GM18520 (cell line): ENCODE measurements around the gene SIPA1L3.
"Not testable (repeated sequence)": the region's sequence is repeated elsewhere in the genome, so short reads cannot be mapped to it uniquely, and the experiment has no call there.

Experiments used
- ATAC-seq: cut with Tn5 transposase; IDR thresholded peaks from one replicate; pipeline ENCODE4 v1.9.1; 2021; ENCODE audit not compliant: unreplicated experiment

SIPA1L3 gene

GRCh38 chr19:37907735-37908455 is 887 bp downstream of the SIPA1L3 start:
- ATAC-seq = no peak

GRCh38 chr19:37909661-37910199 is 2.7 kb downstream of the SIPA1L3 start:
- no peak for ATAC-seq

- no peak for ATAC-seq
These were observed 7.9 kb downstream of the SIPA1L3 start for GRCh38 chr19:37914908-37915307.

GRCh38 chr19:37920591-37921450 is 13.8 kb downstream of the SIPA1L3 start:
- no peak for ATAC-seq

- not testable (repeated sequence) for ATAC-seq
These were observed 17.6 kb downstream of the SIPA1L3 start for GRCh38 chr19:37924573-37924972.

GRCh38 chr19:37925212-37925611 is 18.2 kb downstream of the SIPA1L3 start:
- no peak for ATAC-seq

- no peak for ATAC-seq
These were observed 19.2 kb downstream of the SIPA1L3 start for GRCh38 chr19:37926255-37926654.

- no peak for ATAC-seq
These were observed 19.7 kb downstream of the SIPA1L3 start for GRCh38 chr19:37926711-37927110.

GRCh38 chr19:37928527-37929286 is 21.7 kb downstream of the SIPA1L3 start:
- ATAC-seq = no peak

- no peak for ATAC-seq
These were observed 22.4 kb downstream of the SIPA1L3 start for GRCh38 chr19:37929355-37929923.

- no peak for ATAC-seq
These were observed 23.4 kb downstream of the SIPA1L3 start for GRCh38 chr19:37930416-37930815.

GRCh38 chr19:37931881-37932655 is 25.1 kb downstream of the SIPA1L3 start:
- no peak for ATAC-seq

- ATAC-seq = no peak
These were observed 26.3 kb downstream of the SIPA1L3 start for GRCh38 chr19:37932985-37933936.

- ATAC-seq = no peak
These were observed 26.9 kb downstream of the SIPA1L3 start for GRCh38 chr19:37933937-37934358.

- no peak for ATAC-seq
These were observed 28.3 kb downstream of the SIPA1L3 start for GRCh38 chr19:37935341-37935740.

GRCh38 chr19:37936166-37936565 is 29.2 kb downstream of the SIPA1L3 start:
- ATAC-seq = no peak

GRCh38 chr19:37936886-37937285 is 29.9 kb downstream of the SIPA1L3 start:
- ATAC-seq = no peak

- ATAC-seq = no peak
These were observed 31.3 kb downstream of the SIPA1L3 start for GRCh38 chr19:37938353-37938752.
